ENCODE results near the gene RUFY4.
"Not testable (repeated sequence)": the region's sequence is repeated elsewhere in the genome, so short reads cannot be mapped to it uniquely, and the experiment has no call there.

The RUFY4 gene

DNA sequence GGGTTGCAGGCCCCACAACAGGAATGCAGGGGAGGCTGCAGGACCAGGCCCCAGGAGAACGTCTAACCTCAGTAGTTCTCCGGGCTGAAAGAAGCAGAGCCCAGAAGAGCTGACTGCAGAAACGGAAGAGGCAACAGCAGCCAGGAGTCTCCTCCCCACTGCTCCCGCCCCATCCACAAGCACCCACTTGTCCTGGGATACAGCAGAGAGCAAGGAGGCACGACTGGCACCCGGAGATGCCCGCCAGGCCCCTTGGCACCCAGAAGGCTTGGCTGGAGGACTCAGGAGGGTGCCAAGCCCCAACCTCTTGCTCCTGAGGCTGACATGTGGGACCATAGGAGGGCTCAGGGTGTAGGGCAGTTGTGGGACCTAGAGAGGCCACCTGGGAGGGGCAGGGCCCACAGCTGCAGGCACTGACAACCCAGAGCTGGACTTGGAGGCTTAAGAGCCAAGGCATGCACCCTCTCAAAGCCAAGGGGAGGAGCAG, 37.2 kb upstream of the RUFY4 start:
- DNase-seq (ENCODE audit: low read depth): no peak
- TF ChIP-seq, protein P1, sequence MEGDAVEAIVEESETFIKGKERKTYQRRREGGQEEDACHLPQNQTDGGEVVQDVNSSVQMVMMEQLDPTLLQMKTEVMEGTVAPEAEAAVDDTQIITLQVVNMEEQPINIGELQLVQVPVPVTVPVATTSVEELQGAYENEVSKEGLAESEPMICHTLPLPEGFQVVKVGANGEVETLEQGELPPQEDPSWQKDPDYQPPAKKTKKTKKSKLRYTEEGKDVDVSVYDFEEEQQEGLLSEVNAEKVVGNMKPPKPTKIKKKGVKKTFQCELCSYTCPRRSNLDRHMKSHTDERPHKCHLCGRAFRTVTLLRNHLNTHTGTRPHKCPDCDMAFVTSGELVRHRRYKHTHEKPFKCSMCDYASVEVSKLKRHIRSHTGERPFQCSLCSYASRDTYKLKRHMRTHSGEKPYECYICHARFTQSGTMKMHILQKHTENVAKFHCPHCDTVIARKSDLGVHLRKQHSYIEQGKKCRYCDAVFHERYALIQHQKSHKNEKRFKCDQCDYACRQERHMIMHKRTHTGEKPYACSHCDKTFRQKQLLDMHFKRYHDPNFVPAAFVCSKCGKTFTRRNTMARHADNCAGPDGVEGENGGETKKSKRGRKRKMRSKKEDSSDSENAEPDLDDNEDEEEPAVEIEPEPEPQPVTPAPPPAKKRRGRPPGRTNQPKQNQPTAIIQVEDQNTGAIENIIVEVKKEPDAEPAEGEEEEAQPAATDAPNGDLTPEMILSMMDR (conservative IDR thresholded peaks at IDR 0.05; ENCODE audit: low read depth, low read length): no peak
- H3K4me3 ChIP-seq (ENCODE audit: low read length): no peak overlapping the region

DNA sequence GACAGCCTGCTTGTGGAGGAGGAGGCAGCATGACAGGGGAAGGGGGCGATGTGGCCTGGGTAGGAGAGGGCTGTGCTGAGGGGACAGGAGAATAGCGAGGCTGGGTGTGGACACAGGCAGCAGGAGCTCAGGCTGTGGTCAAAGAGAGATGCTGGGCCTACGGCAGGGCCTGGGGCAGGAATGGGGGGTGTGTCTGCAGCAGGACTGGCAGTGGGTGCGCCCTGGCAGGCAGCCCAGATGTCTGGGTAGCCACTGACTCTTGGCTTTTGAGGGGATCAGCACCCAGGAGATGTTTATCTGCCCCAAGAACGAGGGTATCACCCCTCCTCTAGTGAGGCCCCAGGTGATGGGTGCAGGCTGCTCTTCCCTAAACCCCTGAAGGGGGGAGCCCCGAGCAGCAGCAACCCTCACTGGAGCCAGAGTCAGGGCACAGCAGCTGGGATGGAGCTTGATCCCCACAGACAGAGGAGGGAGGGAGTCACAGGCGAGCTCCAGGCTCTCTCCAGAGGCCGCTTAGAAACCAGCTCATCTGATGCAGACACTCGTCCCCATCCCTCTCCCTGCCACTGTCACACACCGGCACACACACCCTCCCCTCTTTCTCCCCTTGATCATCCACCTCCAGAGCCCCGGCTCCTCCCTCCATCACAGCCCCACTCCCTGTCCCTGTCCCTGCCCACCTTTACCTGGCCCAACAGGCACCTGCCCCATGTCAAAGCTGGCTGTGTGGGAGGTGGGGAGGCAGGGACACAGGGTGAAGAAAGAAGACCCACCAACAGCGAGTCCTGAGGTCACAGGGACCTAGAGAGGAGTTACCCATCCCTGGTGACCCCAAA, 36.5 kb upstream of the RUFY4 start:
- no peak overlapping the region for H3K4me3 ChIP-seq (ENCODE audit: low read length)
- DNase-seq (ENCODE audit: low read depth): no peak
- TF ChIP-seq, protein P1 (conservative IDR thresholded peaks at IDR 0.05; ENCODE audit: low read depth, low read length): no peak

DNA sequence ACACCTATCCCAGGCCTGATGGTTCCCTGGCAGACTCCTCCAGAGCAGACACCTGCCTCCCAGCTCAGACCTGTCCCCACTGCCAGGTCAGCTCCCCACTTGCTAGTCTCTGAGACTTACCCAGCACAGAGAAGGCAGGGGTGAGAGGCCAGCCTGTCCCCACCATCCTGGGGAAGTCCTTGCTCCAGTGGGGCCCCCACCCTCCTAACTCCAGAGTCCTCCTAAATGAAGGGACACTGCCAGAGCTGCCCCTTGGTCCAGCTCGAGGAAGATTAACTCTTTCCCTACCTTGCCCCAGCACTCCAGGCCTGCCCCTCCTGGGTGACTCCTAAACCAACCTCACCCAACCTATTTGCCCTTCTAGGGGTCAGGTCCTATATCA, 35.9 kb upstream of the RUFY4 start:
- H3K4me3 ChIP-seq (ENCODE audit: low read length): no peak overlapping the region
- TF ChIP-seq, protein P1 (conservative IDR thresholded peaks at IDR 0.05; ENCODE audit: low read depth, low read length): no peak
- no peak for DNase-seq (ENCODE audit: low read depth)

DNA sequence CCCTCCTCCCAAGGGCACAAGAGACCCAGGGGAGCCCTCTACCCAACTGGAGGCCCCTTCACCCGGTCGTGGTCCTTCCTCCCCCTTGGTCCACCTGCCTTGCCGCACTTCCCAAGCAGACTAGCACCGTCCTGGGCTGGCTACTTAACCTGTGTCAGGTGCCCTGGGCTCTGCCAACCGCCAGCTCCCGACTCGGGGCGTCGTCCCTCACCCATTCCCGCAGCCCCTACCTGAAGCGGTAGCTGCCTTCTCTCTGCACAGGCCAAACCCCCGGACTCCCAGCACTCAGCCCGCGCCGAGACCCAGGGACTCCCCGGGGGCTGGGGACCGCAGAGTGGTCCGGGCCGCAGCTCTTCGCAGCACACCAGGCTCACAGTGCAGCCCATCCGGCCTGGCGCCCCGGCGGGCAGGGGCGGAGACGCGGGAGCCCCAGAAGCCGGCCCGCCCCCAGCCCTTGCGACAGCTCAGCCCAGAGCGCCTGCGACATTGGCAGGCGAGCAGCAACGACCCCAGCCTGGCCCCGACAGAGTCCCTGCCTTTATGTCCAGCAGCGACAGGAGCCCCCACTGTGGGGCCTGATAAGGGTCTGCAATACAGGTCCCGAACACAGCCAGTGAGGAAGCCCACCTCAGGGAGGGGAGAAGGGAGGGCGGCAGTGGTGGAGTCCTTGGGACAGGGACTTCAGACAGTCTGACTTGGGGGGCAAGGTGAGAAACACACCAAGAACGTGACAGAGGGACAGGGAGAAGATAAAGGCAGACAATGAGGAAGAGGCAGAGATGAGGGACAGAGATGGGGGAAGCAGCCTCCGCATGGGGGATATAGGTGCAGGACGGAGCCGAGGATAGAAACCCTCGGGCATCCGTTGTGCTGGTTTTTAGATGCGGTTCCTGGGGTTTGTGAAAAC, 35.2 kb upstream of the RUFY4 start:
- H3K4me3 ChIP-seq (ENCODE audit: low read length): no peak overlapping the region

DNA sequence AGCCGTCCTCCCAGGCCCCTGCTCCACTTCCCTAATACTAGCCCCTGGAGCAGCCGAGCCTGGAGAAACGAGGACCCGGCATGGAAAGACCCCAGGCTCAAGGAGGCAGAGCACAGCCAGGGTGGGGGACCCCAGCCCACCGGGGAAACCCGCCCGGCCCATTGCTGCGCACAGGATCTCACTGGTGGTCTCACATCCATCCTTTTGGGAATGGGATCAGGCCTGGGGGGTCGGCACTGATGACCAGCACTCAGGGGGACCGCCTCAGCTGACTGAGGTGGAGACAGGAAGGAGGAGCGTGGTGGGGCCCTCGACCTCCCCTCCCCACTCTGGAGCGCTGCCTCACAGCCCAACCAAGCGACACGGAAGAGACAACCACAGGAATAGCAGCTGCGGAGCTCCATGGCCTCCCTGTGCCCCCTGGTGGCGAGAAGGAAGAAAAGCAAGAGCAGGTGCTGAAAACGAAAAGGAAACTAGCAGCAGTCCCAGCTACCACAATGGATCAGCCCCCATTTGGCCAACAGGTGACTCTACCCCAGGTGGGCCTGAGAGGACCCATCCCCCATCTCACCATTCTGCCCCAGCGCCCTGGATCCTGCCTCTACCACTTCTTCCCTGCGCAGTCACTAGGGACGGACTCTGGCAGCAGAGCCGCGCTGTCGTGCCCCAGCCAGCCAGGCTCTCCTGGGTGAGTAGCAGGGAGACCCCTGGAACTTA, 34.4 kb upstream of the RUFY4 start:
- TF ChIP-seq, protein P1 (conservative IDR thresholded peaks at IDR 0.05; ENCODE audit: low read depth, low read length): peak; percentile 68
- not testable (repeated sequence) for H3K4me3 ChIP-seq (ENCODE audit: low read length); DNase-seq (ENCODE audit: low read depth)

More for the DNA sequence above, 35.2 kb upstream of the RUFY4 start:
- DNase-seq (ENCODE audit: low read depth): no peak
- TF ChIP-seq, protein P1 (conservative IDR thresholded peaks at IDR 0.05; ENCODE audit: low read depth, low read length): no peak

DNA sequence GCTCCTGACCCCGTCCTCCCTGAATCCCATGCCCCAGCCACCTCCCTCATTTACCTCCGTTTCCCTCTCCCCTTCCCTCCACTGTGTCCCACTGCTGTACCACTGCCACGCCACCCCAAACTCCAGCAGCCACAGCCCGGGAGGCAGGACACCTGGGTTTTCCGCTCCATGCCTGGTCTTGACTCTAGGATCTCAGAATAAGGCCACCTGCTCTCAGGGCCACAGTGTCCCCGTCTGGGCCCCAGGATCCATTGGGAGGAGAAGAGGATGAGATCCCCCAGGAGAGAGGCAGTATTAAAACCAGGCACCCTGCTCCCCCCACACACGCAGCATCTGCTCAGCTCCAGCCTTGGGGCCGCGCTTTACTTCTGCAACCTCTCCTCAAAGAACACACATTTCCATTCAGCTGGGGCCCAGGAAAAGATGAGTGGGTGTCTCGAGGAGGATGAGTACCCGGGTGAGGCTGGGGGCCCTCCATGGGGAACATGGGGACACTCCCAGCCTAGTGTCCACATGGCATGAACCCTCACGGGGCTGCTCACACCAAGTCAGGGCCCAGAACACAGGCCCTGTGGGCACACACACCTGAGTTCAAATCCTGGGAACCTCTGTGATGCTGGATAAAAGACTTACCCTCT, 33.5 kb upstream of the RUFY4 start:
- no peak overlapping the region for H3K4me3 ChIP-seq (ENCODE audit: low read length)
- DNase-seq (ENCODE audit: low read depth): no peak
- TF ChIP-seq, protein P1 (conservative IDR thresholded peaks at IDR 0.05; ENCODE audit: low read depth, low read length): no peak

Data from retinal pigment epithelial cell (primary cell).